C4-2B (cell line): ENCODE data around the gene SPACA7.

Experiments used
- H3K27ac ChIP-seq: fragments of 450-650 bp; 2 replicates; pipeline ENCODE4 v1.5.1; 2017
- ZFX ChIP-seq: fragments of 450-650 bp; IDR thresholded peaks from 2 replicates; pipeline ENCODE4 v1.6.1; 2017
- TF ChIP-seq, protein P1 (sequence below): fragments of 450-650 bp; conservative IDR thresholded peaks from 2 replicates; pipeline ENCODE4 v1.5.1; 2017; ENCODE audit warnings: mild to moderate bottlenecking

SPACA7 gene

DNA sequence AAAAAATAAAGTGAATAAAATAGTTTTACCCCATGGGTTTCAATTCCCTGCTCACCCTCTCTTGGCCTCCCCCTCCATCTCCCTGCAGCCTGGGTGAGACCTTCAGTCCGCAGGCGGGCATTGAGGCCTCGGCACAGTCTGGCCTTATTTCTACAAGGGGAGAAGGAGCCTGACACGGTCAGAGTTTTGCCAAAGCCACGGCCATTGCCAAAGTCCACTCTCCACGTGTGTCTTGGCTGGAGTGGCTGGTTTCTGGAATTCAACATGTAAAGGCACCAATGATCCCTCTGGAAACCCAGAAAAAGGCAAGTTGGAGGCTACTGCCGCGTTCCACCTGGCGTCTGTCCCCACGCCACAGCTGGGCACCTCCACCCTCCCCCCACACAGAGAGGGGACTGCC lies 43.4 kb upstream of the SPACA7 start:
- H3K27ac ChIP-seq, result no peak overlapping the region

DNA sequence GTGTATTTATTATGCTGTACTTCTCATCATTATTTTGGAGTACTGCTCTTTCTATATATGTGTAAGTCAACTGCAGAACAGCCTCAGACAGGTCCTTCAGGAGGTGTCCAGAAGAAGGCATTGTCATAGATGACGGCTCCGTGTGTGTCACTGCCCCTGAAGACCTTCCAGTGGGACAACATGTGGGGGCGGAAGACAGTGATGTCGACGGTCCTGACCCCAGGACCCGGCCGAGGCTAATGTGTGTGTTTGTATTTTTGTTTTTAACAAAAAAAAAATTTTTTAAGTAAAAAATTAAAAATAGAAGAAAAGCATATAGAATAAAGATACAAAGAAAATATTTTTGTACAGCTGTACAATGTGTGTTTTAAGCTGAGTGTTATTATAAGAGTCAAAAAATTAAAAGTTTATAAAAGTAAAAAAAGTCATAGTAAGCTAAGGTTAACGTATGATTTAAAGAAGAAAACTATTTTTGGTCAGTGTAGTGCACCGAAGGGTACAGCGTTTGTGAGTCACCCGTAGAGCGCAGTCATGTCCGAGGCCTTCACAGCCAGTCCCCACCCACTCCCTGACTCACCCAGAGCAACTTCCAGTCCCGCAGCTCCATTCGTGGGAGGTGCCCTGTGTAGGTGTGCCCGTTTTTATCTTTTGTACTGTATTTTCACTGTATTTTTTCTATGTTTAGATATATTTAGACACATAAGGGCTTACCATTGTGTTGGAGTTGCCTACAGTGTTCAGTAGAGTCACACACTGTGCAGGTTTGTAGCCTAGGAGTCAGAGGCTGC lies 42.2 kb upstream of the SPACA7 start:
- TF ChIP-seq, protein P1, sequence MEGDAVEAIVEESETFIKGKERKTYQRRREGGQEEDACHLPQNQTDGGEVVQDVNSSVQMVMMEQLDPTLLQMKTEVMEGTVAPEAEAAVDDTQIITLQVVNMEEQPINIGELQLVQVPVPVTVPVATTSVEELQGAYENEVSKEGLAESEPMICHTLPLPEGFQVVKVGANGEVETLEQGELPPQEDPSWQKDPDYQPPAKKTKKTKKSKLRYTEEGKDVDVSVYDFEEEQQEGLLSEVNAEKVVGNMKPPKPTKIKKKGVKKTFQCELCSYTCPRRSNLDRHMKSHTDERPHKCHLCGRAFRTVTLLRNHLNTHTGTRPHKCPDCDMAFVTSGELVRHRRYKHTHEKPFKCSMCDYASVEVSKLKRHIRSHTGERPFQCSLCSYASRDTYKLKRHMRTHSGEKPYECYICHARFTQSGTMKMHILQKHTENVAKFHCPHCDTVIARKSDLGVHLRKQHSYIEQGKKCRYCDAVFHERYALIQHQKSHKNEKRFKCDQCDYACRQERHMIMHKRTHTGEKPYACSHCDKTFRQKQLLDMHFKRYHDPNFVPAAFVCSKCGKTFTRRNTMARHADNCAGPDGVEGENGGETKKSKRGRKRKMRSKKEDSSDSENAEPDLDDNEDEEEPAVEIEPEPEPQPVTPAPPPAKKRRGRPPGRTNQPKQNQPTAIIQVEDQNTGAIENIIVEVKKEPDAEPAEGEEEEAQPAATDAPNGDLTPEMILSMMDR, result no peak
- no peak for TF ChIP-seq ZFX

More for the DNA sequence above, 43.4 kb upstream of the SPACA7 start:
- TF ChIP-seq, protein P1, result no peak
- no peak for TF ChIP-seq ZFX

DNA sequence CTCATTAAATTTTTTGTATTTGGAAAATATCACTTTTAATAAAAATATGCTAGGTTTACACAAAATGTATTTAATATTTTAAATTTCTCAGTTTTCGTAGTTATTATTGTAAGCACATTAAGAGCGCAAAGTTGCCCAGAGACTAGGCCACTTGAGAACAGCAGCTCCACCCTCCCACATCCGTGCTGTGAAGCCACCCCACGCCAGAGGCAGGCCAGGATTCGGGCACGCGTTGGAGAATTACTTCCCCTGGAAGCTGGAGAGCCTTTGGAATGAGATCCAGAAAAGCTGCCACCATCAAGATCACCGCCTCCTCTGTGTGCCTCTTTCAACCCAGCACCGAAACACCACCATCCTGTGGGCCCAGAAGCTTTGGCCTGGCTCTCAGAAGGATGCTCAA lies 41.0 kb upstream of the SPACA7 start:
- no peak for TF ChIP-seq ZFX
- TF ChIP-seq, protein P1, result no peak
- H3K27ac ChIP-seq, result no peak overlapping the region

More for the DNA sequence above, 42.2 kb upstream of the SPACA7 start:
- no peak overlapping the region for H3K27ac ChIP-seq

- H3K27ac ChIP-seq, result no peak overlapping the region
- TF ChIP-seq ZFX, result no peak
- TF ChIP-seq, protein P1, result no peak
These were observed 34.7 kb upstream of the SPACA7 start for GRCh38 chr13:112341446-112341845.

GRCh38 chr13:112341976-112342735 lies 34.0 kb upstream of the SPACA7 start:
- no peak for TF ChIP-seq ZFX
- TF ChIP-seq, protein P1, result no peak; the same call in 1 of the 2 replicates
- no peak overlapping the region for H3K27ac ChIP-seq

GRCh38 chr13:112342841-112343361 lies 33.3 kb upstream of the SPACA7 start:
- no peak for TF ChIP-seq ZFX
- TF ChIP-seq, protein P1, result no peak
- H3K27ac ChIP-seq, result no peak overlapping the region

GRCh38 chr13:112343591-112343990 lies 32.6 kb upstream of the SPACA7 start:
- no peak overlapping the region for H3K27ac ChIP-seq
- no peak for TF ChIP-seq ZFX
- TF ChIP-seq, protein P1, result no peak
